22Rv1 (cell line): ENCODE measurements around the gene CHD8.
"Not testable (repeated sequence)": the region's sequence is repeated elsewhere in the genome, so short reads cannot be mapped to it uniquely, and the experiment has no call there.

Experiments
- H3K27ac ChIP-seq: fragments of 450-650 bp; 2 replicates; pipeline ENCODE4 v1.5.1; 2017
- CTCF ChIP-seq: fragments of 450-650 bp; IDR thresholded peaks from 2 replicates; pipeline ENCODE4 v1.5.1; 2017; ENCODE audit warnings: mild to moderate bottlenecking
- ZFX ChIP-seq: fragments of 450-650 bp; IDR thresholded peaks from 2 replicates; pipeline ENCODE4 v1.6.1; 2017; ENCODE audit warnings: antibody characterized with exemption, borderline replicate concordance

CHD8 gene

GRCh38 chr14:21383848-21384493 is 72.0 kb downstream of the CHD8 start, which contains the start of gene SUPT16H:
TSS of gene SUPT16H (minus strand) at chr14:21384019. CDS start at chr14:21383927, 92 bp downstream.
- TF ChIP-seq CTCF: no peak
- no peak for TF ChIP-seq ZFX
- peak within 1 kb of the TSS; percentile 92 for H3K27ac ChIP-seq

- peak overlapping the region; percentile 92 for H3K27ac ChIP-seq
- TF ChIP-seq CTCF (no peak), ZFX (no peak)
Observed at GRCh38 chr14:21382886-21383847, 72.8 kb downstream of the CHD8 start.

GRCh38 chr14:21382095-21382494 is 73.8 kb downstream of the CHD8 start:
- H3K27ac ChIP-seq: peak overlapping the region; percentile 92; the same call in 1 of the 2 replicates
- TF ChIP-seq ZFX (no peak), CTCF (no peak)

GRCh38 chr14:21379338-21379737 is 76.6 kb downstream of the CHD8 start:
- no peak overlapping the region for H3K27ac ChIP-seq
- no peak for TF ChIP-seq CTCF
- TF ChIP-seq ZFX: no peak

GRCh38 chr14:21373980-21374379 is 81.9 kb downstream of the CHD8 start:
- no peak for TF ChIP-seq ZFX
- no peak for TF ChIP-seq CTCF
- no peak overlapping the region for H3K27ac ChIP-seq

- H3K27ac ChIP-seq: not testable (repeated sequence)
Observed at GRCh38 chr14:21372814-21373213, 83.1 kb downstream of the CHD8 start.

- no peak for TF ChIP-seq CTCF
- TF ChIP-seq ZFX: no peak
- no peak overlapping the region for H3K27ac ChIP-seq
Observed at GRCh38 chr14:21369949-21370679, 85.8 kb downstream of the CHD8 start.
